Kidney epithelial cell (primary cell): ENCODE measurements around the gene AVPI1. TPM values are rescaled to one million over a fixed set of nuclear protein-coding genes. Genes with fewer than 3 reads are reported as not detected.
"Not testable (repeated sequence)": the region's sequence is repeated elsewhere in the genome, so short reads cannot be mapped to it uniquely, and the experiment has no call there.

ENCODE experiments used
- DNase-seq: peaks from one replicate; pipeline ENCODE4 v3.0.0-alpha.2; 2010; ENCODE audit warnings: low read depth
- H3K27me3 ChIP-seq: 2 replicates; pipeline ENCODE4 v1.6.0; 2011; ENCODE audit warnings: low read length; ENCODE audit not compliant: control insufficient read depth, insufficient read depth
- H3K36me3 ChIP-seq: 2 replicates; pipeline ENCODE4 v1.5.1; 2011; ENCODE audit warnings: low read length; ENCODE audit not compliant: control insufficient read depth, insufficient read depth
- H3K4me3 ChIP-seq: 2 replicates; pipeline ENCODE4 v1.5.1; 2011; ENCODE audit warnings: low read depth, mild to moderate bottlenecking, control low read depth, low read length
- CTCF ChIP-seq: IDR thresholded peaks from 2 replicates; pipeline ENCODE4 v1.5.1; 2011; ENCODE audit warnings: mild to moderate bottlenecking, moderate library complexity, low read length, control low read depth, inconsistent platforms; ENCODE audit not compliant: insufficient read depth, poor library complexity, severe bottlenecking
- total RNA-seq: library from RNA; depleted of rRNA; stranded (reverse); fragments of >200 nt; gene quantifications from 2 replicates; pipeline ENCODE4 v1.2.3, GENCODE V29; 2015

AVPI1 gene
- total RNA-seq, 1 donor from 2014 or later, result 17.2 TPM

- H3K4me3 ChIP-seq, result no peak overlapping the region
- DNase-seq, result no peak
- no peaks in the 10 kb centered on the region for H3K27me3 ChIP-seq
- peaks cover 3% of the 10 kb centered on the region for H3K36me3 ChIP-seq
- TF ChIP-seq CTCF, result no peak
Measured at GRCh38 chr10:97666992-97667391, 20.0 kb downstream of the AVPI1 start.

GRCh38 chr10:97664282-97664850 lies 22.7 kb downstream of the AVPI1 start:
- TF ChIP-seq CTCF, result no peak
- H3K36me3 ChIP-seq, result peaks cover 3% of the 10 kb centered on the region

DNA sequence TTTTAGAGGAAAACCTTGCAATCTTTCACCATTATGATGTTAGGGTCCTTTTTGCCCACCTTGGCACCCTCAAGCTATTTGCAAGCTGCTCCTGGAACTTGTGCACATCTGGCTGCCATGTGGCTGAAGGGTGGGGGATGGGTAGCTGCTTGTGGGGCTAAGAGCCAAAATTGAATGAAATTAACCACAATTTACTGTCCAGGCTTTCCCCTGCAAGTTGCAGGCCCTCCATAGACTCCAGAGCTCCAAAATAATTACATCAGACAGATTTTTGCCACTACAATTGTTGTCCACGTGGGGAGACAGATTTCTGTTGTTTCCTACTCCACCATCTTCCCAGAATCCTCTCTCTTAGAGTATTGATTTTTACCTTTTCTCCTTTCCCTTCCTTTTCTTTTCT lies 27.5 kb downstream of the AVPI1 start:
- Histone ChIP-seq H3K27me3 (no peaks in the 10 kb centered on the region), H3K36me3 (peaks cover 1% of the 10 kb centered on the region), H3K4me3 (no peak overlapping the region)
- TF ChIP-seq CTCF, result no peak
- DNase-seq, result no peak

More at GRCh38 chr10:97664282-97664850, 22.7 kb downstream of the AVPI1 start:
- no peak for DNase-seq
- Histone ChIP-seq H3K4me3 (no peak overlapping the region), H3K27me3 (no peaks in the 10 kb centered on the region)

DNA sequence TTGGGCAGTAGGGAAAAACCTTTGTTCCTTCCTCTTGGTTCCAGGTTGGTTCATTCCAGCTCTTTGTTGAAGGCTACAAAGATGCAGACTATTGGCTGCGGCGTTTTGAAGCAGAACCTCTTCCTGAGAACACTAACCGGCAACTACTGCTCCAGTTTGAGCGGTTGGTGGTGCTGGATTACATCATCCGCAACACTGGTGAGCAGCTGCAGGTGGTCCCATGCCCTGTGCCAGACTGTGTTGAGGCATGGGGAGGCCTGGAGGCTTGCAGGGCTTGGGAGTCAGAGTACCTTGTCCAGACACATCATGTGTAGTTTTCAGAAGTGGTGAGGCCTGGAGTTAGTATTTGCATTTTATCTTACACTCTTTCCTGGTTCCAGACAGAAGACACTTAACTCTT lies 30.3 kb downstream of the AVPI1 start:
- no peak for DNase-seq
- TF ChIP-seq CTCF, result no peak
- H3K27me3 ChIP-seq, result no peaks in the 10 kb centered on the region
- no peak overlapping the region for H3K4me3 ChIP-seq
- H3K36me3 ChIP-seq, result no peaks in the 10 kb centered on the region

DNA sequence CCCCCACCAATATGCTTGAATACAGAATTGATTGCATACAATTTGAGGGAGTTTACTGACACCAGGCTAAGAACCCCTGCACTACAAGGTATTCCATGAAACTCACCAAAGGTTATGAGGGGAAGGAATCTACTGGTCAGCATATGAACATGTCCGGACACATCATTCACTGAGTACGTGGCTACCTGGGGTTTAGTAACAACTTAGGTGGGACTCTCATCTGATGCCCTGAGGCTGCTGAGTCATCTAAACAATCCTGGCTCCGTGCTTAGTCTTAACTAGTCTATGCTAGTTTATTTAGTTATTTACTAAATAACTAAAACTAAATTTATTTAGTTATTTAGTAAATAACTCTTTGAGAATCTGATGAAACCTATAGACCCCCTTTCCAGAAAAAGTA lies 35.3 kb downstream of the AVPI1 start:
- H3K4me3 ChIP-seq, result no peak overlapping the region
- no peaks in the 10 kb centered on the region for H3K36me3 ChIP-seq
- no peak for TF ChIP-seq CTCF
- DNase-seq, result no peak
- H3K27me3 ChIP-seq, result no peaks in the 10 kb centered on the region

GRCh38 chr10:97650726-97651125 lies 36.3 kb downstream of the AVPI1 start:
- TF ChIP-seq CTCF, result no peak
- DNase-seq, result no peak
- no peaks in the 10 kb centered on the region for H3K36me3 ChIP-seq

GRCh38 chr10:97649405-97649750 lies 37.7 kb downstream of the AVPI1 start:
- H3K4me3 ChIP-seq, H3K36me3 ChIP-seq, H3K27me3 ChIP-seq, DNase-seq: not testable (repeated sequence)

More at GRCh38 chr10:97650726-97651125, 36.3 kb downstream of the AVPI1 start:
- no peak overlapping the region for H3K4me3 ChIP-seq
- no peaks in the 10 kb centered on the region for H3K27me3 ChIP-seq
